Measurements from ENCODE around the gene CCNL2.

The CCNL2 gene

DNA sequence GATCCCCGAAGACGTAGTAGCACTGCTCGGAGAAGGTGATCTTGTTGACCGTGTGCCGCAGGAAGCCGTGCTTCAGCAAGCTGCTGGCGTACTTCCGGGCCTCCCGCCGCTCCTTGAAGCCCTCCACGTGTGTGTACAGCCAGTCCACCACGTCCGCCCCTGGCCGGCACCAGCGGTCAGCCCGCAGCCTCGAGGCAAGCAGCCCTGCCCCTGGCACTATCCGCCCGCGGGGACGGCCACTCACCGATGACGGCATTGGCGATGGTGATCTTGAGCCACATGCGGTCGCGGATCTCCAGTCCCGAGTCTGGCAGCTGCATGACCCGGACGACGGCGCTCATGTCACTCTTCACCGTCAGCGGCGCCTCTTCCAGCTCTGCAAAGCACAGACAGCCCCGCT lies 60.9 kb downstream of the CCNL2 start:
- ChIA-PET CTCF (interaction anchor here (0.6 kb wide), 1 partner anchor 276 kb away, joined by 3 read pairs; no protein-coding TSS in a partner anchor), POLR2A (interaction anchor here (0.9 to 1.5 kb wide), 2 partner anchors 13 to 20 kb away, joined by 3 to 6 read pairs; no protein-coding TSS in a partner anchor)
- TF ChIP-seq BCL11B (tag by site-specific recombination; IDR thresholded peaks at IDR 0.05; ENCODE audit: low read depth) = 0 out of 2 replicates have a peak, but pooled peaks have one; percentile 30
- no peak for TF ChIP-seq ZNF560 (tag by site-specific recombination; IDR thresholded peaks at IDR 0.05; ENCODE audit: borderline replicate concordance)
- no peak for TF ChIP-seq ZNF677 (tag by site-specific recombination; IDR thresholded peaks at IDR 0.05)
- no peak for TF ChIP-seq ZNF16 (tag by site-specific recombination; IDR thresholded peaks at IDR 0.05; ENCODE audit: low read depth)
- Histone ChIP-seq H3K36me3 (ENCODE audit: control insufficient read depth in 2 of 2, insufficient read depth in 1 of 2, low read length in 2 of 2) (peaks cover 0 to 86% of the 10 kb centered on the region in 2 experiments; a peak in 2 of 3 replicates), H3K4me3 (ENCODE audit: low read depth, low read length) (no peak overlapping the region), H3K4me1 (ENCODE audit: control insufficient read depth, insufficient read depth, low read length) (no peaks in the 10 kb centered on the region), H3K9me3 (ENCODE audit: control insufficient read depth, insufficient read depth, low read depth, low read length) (no peaks in the 10 kb centered on the region), H3K27ac (ENCODE audit: extremely low read depth, low read depth, low read length) (no peak overlapping the region)

DNA sequence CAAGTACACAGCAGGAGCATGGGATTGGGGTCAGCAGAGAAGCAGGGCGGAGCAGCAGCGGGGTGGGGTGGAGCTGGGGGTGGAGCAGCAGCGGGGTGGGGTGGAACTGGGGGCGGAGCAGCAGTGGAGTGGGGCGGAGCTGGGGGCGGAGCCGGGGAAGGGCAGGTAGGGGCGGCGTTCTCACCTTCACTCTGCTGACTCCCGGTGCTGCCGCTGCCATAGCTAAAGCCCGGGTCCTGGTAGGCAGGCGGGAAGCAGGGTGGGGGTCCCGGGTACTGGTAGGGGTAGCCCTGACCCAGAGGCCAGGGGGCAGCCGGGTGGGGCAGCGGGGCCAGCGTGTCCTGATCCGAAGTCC lies 61.4 kb downstream of the CCNL2 start:
- POLR2A ChIA-PET = interaction anchor here (0.9 to 1.5 kb wide), 2 partner anchors 12 to 19 kb away, joined by 3 to 6 read pairs; no protein-coding TSS in a partner anchor
- TF ChIP-seq SP3 (tag by site-specific recombination; IDR thresholded peaks at IDR 0.05) = 0 out of 2 replicates have a peak, but pooled peaks have one; percentile 29
- no peak for TF ChIP-seq ZNF280D (tag by site-specific recombination; IDR thresholded peaks at IDR 0.05)
- TF ChIP-seq ZSCAN16 (tag by site-specific recombination; IDR thresholded peaks at IDR 0.05) = no peak
- no peak for TF ChIP-seq ZBTB1 (tag by site-specific recombination; IDR thresholded peaks at IDR 0.05)
- 0 out of 2 replicates have a peak, but pooled peaks have one; percentile 20 for TF ChIP-seq PATZ1 (tag by site-specific recombination; IDR thresholded peaks at IDR 0.05)
- no peak for TF ChIP-seq ZNF664 (tag by site-specific recombination; IDR thresholded peaks at IDR 0.05)
- no peak for TF ChIP-seq KLF10 (tag by site-specific recombination; IDR thresholded peaks at IDR 0.05)
- no peak for TF ChIP-seq ZNF585B (tag by site-specific recombination; IDR thresholded peaks at IDR 0.05)
- no peak for TF ChIP-seq ZNF701 (tag by site-specific recombination; IDR thresholded peaks at IDR 0.05)
- TF ChIP-seq KLF1 (tag by site-specific recombination; IDR thresholded peaks at IDR 0.05) = peak; percentile 68; the same call in 1 of the 2 replicates
- TF ChIP-seq ZNF610 (tag by site-specific recombination; IDR thresholded peaks at IDR 0.05; ENCODE audit: borderline replicate concordance) = no peak
- no peak for TF ChIP-seq ATF2 (tag by site-specific recombination; IDR thresholded peaks at IDR 0.05; ENCODE audit: low read depth)
- TF ChIP-seq ZNF112 (tag by site-specific recombination; IDR thresholded peaks at IDR 0.05) = no peak
- no peak for TF ChIP-seq KLF16 (tag by site-specific recombination; IDR thresholded peaks at IDR 0.05)
- TF ChIP-seq ZNF114 (tag by site-specific recombination; IDR thresholded peaks at IDR 0.05) = no peak
- TF ChIP-seq, protein P1, sequence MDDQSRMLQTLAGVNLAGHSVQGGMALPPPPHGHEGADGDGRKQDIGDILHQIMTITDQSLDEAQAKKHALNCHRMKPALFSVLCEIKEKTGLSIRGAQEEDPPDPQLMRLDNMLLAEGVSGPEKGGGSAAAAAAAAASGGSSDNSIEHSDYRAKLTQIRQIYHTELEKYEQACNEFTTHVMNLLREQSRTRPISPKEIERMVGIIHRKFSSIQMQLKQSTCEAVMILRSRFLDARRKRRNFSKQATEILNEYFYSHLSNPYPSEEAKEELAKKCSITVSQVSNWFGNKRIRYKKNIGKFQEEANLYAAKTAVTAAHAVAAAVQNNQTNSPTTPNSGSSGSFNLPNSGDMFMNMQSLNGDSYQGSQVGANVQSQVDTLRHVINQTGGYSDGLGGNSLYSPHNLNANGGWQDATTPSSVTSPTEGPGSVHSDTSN (CRISPR knock-in tag; IDR thresholded peaks at IDR 0.05) = no peak
- no peak for TF ChIP-seq ZNF10 (tag by site-specific recombination; IDR thresholded peaks at IDR 0.05)
- no peak for TF ChIP-seq ZSCAN4 (tag by site-specific recombination; IDR thresholded peaks at IDR 0.05)
- no peak for TF ChIP-seq ZEB2 (tag by site-specific recombination; IDR thresholded peaks at IDR 0.05)
- no peak for TF ChIP-seq ZBTB6 (tag by site-specific recombination; IDR thresholded peaks at IDR 0.05)
- no peak for TF ChIP-seq ZNF792 (tag by site-specific recombination; IDR thresholded peaks at IDR 0.05)
- no peak for TF ChIP-seq BCL11A (tag by site-specific recombination; IDR thresholded peaks at IDR 0.05; ENCODE audit: low read depth)

More for the DNA sequence above, 61.4 kb downstream of the CCNL2 start:
- Histone ChIP-seq H3K4me1 (ENCODE audit: control insufficient read depth, insufficient read depth, low read length) (no peaks in the 10 kb centered on the region), H3K36me3 (ENCODE audit: control insufficient read depth in 2 of 2, insufficient read depth in 1 of 2, low read length in 2 of 2) (peaks cover 0 to 85% of the 10 kb centered on the region in 2 experiments; a peak in 2 of 3 replicates), H3K9me3 (ENCODE audit: control insufficient read depth, insufficient read depth, low read depth, low read length) (no peaks in the 10 kb centered on the region), H3K4me3 (ENCODE audit: low read depth, low read length) (no peak overlapping the region), H3K27ac (ENCODE audit: extremely low read depth, low read depth, low read length) (no peak overlapping the region)
- CTCF ChIA-PET = interaction anchor here (0.6 kb wide), 1 partner anchor 277 kb away, joined by 3 read pairs; no protein-coding TSS in a partner anchor
